HepG2 (cell line): ENCODE measurements around the gene CCDC77. TPM values are rescaled to one million over a fixed set of nuclear protein-coding genes. Genes with fewer than 3 reads are reported as not detected.

Experiments
- AGO1 ChIP-seq: fragments of 200-400 bp; formaldehyde crosslinking; IDR thresholded peaks from 2 replicates; pipeline ENCODE4 v1.6.1; 2017; ENCODE audit warnings: mild to moderate bottlenecking, low read depth, low read length, moderate library complexity; ENCODE audit not compliant: poor library complexity, severe bottlenecking
- BHLHE40 ChIP-seq: IDR thresholded peaks from 2 replicates; pipeline ENCODE4 v1.6.1; 2011; ENCODE audit warnings: low read length, improper control_type of control experiment
- CEBPG ChIP-seq: IDR thresholded peaks from 2 replicates; pipeline ENCODE4 v1.6.1; 2016
- CREM ChIP-seq, 2 experiments: sonication (generic) in 1 of 2; formaldehyde crosslinking in 1 of 2; IDR thresholded peaks; 2 replicates each; pipeline versions ENCODE4 v1.4.0 to v1.6.1; 2016 to 2020; ENCODE audit warnings: antibody characterized with exemption in 1 of 2, mild to moderate bottlenecking in 1 of 2, missing genetic modification reagents in 1 of 2
- GTF2F1 ChIP-seq: fragments of 150-350 bp; IDR thresholded peaks from 2 replicates; pipeline ENCODE4 v1.6.1; 2014; ENCODE audit warnings: low read length
- HCFC1 ChIP-seq: fragments of 150-350 bp; IDR thresholded peaks from 2 replicates; pipeline ENCODE4 v1.6.1; 2014; ENCODE audit warnings: low read depth, low read length
- IKZF4 ChIP-seq: sonication (generic); formaldehyde crosslinking; IDR thresholded peaks from 2 replicates; pipeline ENCODE4 v1.5.1; 2020; ENCODE audit warnings: borderline replicate concordance, mild to moderate bottlenecking, low read depth, missing genetic modification reagents; ENCODE audit errors: not compliant biosample characterization
- IRF2 ChIP-seq: IDR thresholded peaks from 2 replicates; pipeline ENCODE4 v1.6.1; 2018; ENCODE audit warnings: missing genetic modification reagents, missing compliant biosample characterization
- KMT2B ChIP-seq: IDR thresholded peaks from 2 replicates; pipeline ENCODE4 v1.6.1; 2016; ENCODE audit warnings: missing genetic modification reagents, missing compliant biosample characterization
- MXD3 ChIP-seq: IDR thresholded peaks from 2 replicates; pipeline ENCODE4 v1.6.1; 2016; ENCODE audit warnings: mild to moderate bottlenecking, missing biosample characterization, missing genetic modification reagents
- NRL ChIP-seq: sonication (generic); formaldehyde crosslinking; IDR thresholded peaks from 2 replicates; pipeline ENCODE4 v1.5.0; 2020; ENCODE audit warnings: missing genetic modification reagents, mild to moderate bottlenecking, moderate library complexity, borderline replicate concordance
- PRPF4 ChIP-seq: fragments of 200-400 bp; formaldehyde crosslinking; IDR thresholded peaks from 2 replicates; pipeline ENCODE4 v1.6.1; 2016; ENCODE audit warnings: low read length, low read depth; ENCODE audit not compliant: poor library complexity, severe bottlenecking
- RFX1 ChIP-seq: fragments of 450-650 bp; IDR thresholded peaks from 2 replicates; pipeline ENCODE4 v1.6.1; 2017
- ZNF136 ChIP-seq: sonication (generic); formaldehyde crosslinking; IDR thresholded peaks from 2 replicates; pipeline ENCODE4 v1.8.1; 2022; ENCODE audit warnings: low read depth, mild to moderate bottlenecking, moderate library complexity, missing genetic modification reagents
- ZNF235 ChIP-seq: sonication (generic); formaldehyde crosslinking; IDR thresholded peaks from 2 replicates; pipeline ENCODE4 v1.8.1; 2023; ENCODE audit warnings: mild to moderate bottlenecking, missing genetic modification reagents, borderline replicate concordance
- ZNF343 ChIP-seq: sonication (generic); formaldehyde crosslinking; IDR thresholded peaks from 2 replicates; pipeline ENCODE4 v1.4.0; 2020; ENCODE audit warnings: mild to moderate bottlenecking, missing genetic modification reagents
- ZNF557 ChIP-seq: sonication (generic); formaldehyde crosslinking; IDR thresholded peaks from 2 replicates; pipeline ENCODE4 v1.4.0; 2020; ENCODE audit warnings: missing genetic modification reagents
- ZNF609 ChIP-seq: sonication (generic); formaldehyde crosslinking; IDR thresholded peaks from 2 replicates; pipeline ENCODE4 v1.4.0; 2020; ENCODE audit warnings: mild to moderate bottlenecking, missing genetic modification reagents, borderline replicate concordance
- ZNF704 ChIP-seq: sonication (generic); formaldehyde crosslinking; IDR thresholded peaks from 2 replicates; pipeline ENCODE4 v1.8.1; 2023; ENCODE audit warnings: mild to moderate bottlenecking, inconsistent platforms, moderate library complexity, missing genetic modification reagents, borderline replicate concordance
- ZNF720 ChIP-seq: sonication (generic); formaldehyde crosslinking; IDR thresholded peaks from 2 replicates; pipeline ENCODE4 v1.4.0; 2020; ENCODE audit warnings: missing genetic modification reagents
- ZNF790 ChIP-seq: sonication (generic); formaldehyde crosslinking; IDR thresholded peaks from 2 replicates; pipeline ENCODE4 v1.8.0; 2022; ENCODE audit warnings: missing genetic modification reagents, mild to moderate bottlenecking, borderline replicate concordance
- ZSCAN9 ChIP-seq: IDR thresholded peaks from 2 replicates; pipeline ENCODE4 v1.6.1; 2016; ENCODE audit warnings: borderline replicate concordance
- polyA plus RNA-seq, 8 experiments: library from polyadenylated mRNA; depleted of rRNA in 3 of 8; stranded (reverse) in 7 of 8; unstranded in 1 of 8; fragments of >200 nt; fragmentation: Illumina TruSeq in 4 of 8; extraction: Trizol in 4 of 8; gene quantifications; 2 replicates each; pipeline versions ENCODE4 v1.2.1 to v1.2.3, GENCODE V29; 2011 to 2016; ENCODE audit warnings: low read depth in 4 of 8, missing spikeins in 1 of 8, mixed read lengths in 1 of 8; ENCODE audit not compliant: insufficient read depth in 1 of 8
- total RNA-seq, 5 experiments: library from RNA; depleted of rRNA; stranded (reverse); fragments of >200 nt; fragmentation: Illumina TruSeq; extraction: Trizol; gene quantifications; 2 replicates each; pipeline ENCODE4 v1.2.3, GENCODE V29; 2016; ENCODE audit warnings: low read depth in 1 of 5

The CCDC77 gene
- total and polyA plus RNA-seq, 2 of the 13 experiments (the other 11 are each of a cell fraction or from before 2014, with no cell fraction given): 6.4 to 16.4 TPM

- no peak; the same call in 1 of the 2 replicates for TF ChIP-seq ZNF609 (CRISPR knock-in tag)
- peak; percentile 57; the same call in 1 of the 2 replicates for TF ChIP-seq ZSCAN9 (CRISPR knock-in tag)
- no peak for TF ChIP-seq ZNF343 (CRISPR knock-in tag)
- TF ChIP-seq AGO1: no peak
- TF ChIP-seq PRPF4: no peak
- TF ChIP-seq RFX1: no peak
- no peak for TF ChIP-seq GTF2F1
- no peak for TF ChIP-seq ZNF704 (CRISPR knock-in tag)
- no peak for TF ChIP-seq ZNF720 (CRISPR knock-in tag)
- TF ChIP-seq ZNF235 (CRISPR knock-in tag): no peak
- TF ChIP-seq IKZF4 (CRISPR knock-in tag): no peak
- peak; percentile 90 for TF ChIP-seq IRF2
- no peak for TF ChIP-seq BHLHE40
- 0 out of 2 replicates have a peak, but pooled peaks have one; percentile 27 for TF ChIP-seq ZNF136
- peak; percentile 93 for TF ChIP-seq HCFC1
- TF ChIP-seq CREM (IDR thresholded peaks at IDR 0.05): peak; percentile 89
- TF ChIP-seq CREM (CRISPR knock-in tag; IDR thresholded peaks at IDR 0.05): no peak
- TF ChIP-seq NRL (CRISPR knock-in tag): peak; percentile 59; the same call in 1 of the 2 replicates
- peak; percentile 42; the same call in 1 of the 2 replicates for TF ChIP-seq MXD3
- TF ChIP-seq CEBPG (CRISPR knock-in tag): peak; percentile 44; the same call in 1 of the 2 replicates
- TF ChIP-seq ZNF790 (CRISPR knock-in tag): no peak
- TF ChIP-seq ZNF557 (CRISPR knock-in tag): no peak
- TF ChIP-seq KMT2B: peak; percentile 91
Observed at GRCh38 chr12:401235-402028, at the start of gene CCDC77 (continued).
